NCI-H748 treated with DMSO at 0.1 percent for 48 hours (cell line): Measurements from ENCODE around the gene BLOC1S4.

Experiments
- DNase-seq: peaks from one replicate; lab custom pipeline; 2025; lab: John Stamatoyannopoulos, UW

Gene BLOC1S4

DNA sequence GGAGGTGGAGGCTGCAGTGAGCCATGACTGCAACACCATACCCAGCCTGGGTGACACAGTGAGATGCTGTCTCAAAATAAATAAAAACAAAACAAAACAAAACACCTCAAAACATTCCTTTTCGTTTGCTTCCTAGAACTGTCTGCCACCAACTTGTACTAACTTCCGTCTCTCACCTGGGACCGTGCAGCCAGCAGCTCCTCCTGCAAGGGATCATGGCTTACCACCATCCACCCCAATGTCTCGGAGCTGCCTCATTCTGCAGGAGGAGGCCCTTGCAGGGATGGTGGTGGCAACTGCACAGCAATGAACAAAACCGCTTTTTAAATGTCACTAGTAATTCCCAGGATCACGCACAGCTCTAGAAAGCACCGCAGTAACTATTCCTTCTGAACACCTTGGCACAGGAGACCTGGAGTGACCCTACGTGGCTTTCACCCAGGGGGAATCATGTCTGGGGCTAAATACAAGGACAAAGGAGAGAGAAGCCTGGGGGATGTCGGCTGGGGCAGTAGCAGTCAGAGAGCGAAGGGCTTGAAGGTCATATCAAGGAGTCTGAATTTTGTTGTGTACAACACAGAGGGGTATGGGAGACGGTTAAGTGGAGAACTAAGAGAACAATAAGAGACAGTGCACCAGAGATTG, 49.1 kb downstream of the BLOC1S4 start:
- no peak for DNase-seq

DNA sequence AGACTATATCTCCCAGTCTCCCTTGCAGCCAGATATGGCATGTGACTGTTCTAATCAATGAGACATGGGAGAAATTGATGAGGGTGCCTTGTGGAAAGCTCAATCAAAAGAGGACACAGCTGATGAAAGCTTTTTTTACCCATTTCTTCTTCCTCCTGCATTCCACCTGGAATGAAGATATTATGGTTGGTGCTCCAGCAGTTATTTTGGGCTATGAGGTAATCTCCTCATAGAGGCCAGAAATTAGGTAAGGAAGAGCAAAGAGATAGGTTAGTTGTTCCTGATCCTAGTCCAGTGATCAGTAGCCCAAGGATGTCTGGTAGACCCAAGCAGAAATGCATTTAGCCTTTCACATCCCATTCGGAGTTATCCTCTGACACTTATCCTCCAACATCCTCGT, 49.7 kb downstream of the BLOC1S4 start:
- no peak for DNase-seq
